KMS-11 (cell line): Measurements from ENCODE around the gene GSTA5.

Source experiments
- H2AFZ ChIP-seq: fragments of 200-600 bp; sonication (generic); 2 replicates; pipeline ENCODE4 v1.6.1; 2016; ENCODE audit warnings: antibody characterized with exemption, mixed run types, low read depth
- H3K27ac ChIP-seq: fragments of 200-600 bp; sonication (generic); 2 replicates; pipeline ENCODE4 v1.6.1; 2016; ENCODE audit warnings: mild to moderate bottlenecking, mixed run types
- H3K27me3 ChIP-seq: fragments of 200-600 bp; sonication (generic); 2 replicates; pipeline ENCODE4 v1.6.1; 2017; ENCODE audit warnings: mild to moderate bottlenecking, low read depth, mixed run types, moderate library complexity; ENCODE audit not compliant: insufficient read depth
- H3K36me3 ChIP-seq: fragments of 200-600 bp; sonication (generic); 2 replicates; pipeline ENCODE4 v1.6.1; 2017; ENCODE audit warnings: mild to moderate bottlenecking, mixed run types; ENCODE audit not compliant: insufficient read depth
- H3K4me1 ChIP-seq: fragments of 200-600 bp; sonication (generic); 2 replicates; pipeline ENCODE4 v1.6.1; 2016; ENCODE audit warnings: mild to moderate bottlenecking, low read depth, mixed run types; ENCODE audit not compliant: poor library complexity, severe bottlenecking
- H3K4me2 ChIP-seq: fragments of 200-600 bp; sonication (generic); 2 replicates; pipeline ENCODE4 v1.7.0; 2016; ENCODE audit warnings: mild to moderate bottlenecking, mixed run types
- H3K4me3 ChIP-seq: fragments of 200-600 bp; sonication (generic); IDR thresholded peaks from 2 replicates; pipeline ENCODE4 v1.6.1; 2017; ENCODE audit warnings: low read depth, low read length, mixed read lengths; ENCODE audit not compliant: insufficient read depth
- H3K79me2 ChIP-seq: fragments of 200-600 bp; sonication (generic); 2 replicates; pipeline ENCODE4 v1.6.1; 2016; ENCODE audit warnings: low read depth, mixed run types; ENCODE audit not compliant: insufficient read depth
- H3K9ac ChIP-seq: fragments of 200-600 bp; sonication (generic); 2 replicates; pipeline ENCODE4 v1.6.1; 2016; ENCODE audit warnings: mild to moderate bottlenecking, mixed run types
- H4K20me1 ChIP-seq: fragments of 200-600 bp; sonication (generic); 2 replicates; pipeline ENCODE4 v1.6.1; 2016; ENCODE audit warnings: mild to moderate bottlenecking, mixed run types; ENCODE audit not compliant: insufficient read depth
- TF ChIP-seq, protein P1 (sequence below): fragments of 200-600 bp; sonication (generic); conservative IDR thresholded peaks from 2 replicates; pipeline ENCODE4 v1.6.1; 2017; ENCODE audit warnings: low read depth, mild to moderate bottlenecking, antibody characterized with exemption, low read length, moderate library complexity, mixed read lengths

The GSTA5 gene

DNA sequence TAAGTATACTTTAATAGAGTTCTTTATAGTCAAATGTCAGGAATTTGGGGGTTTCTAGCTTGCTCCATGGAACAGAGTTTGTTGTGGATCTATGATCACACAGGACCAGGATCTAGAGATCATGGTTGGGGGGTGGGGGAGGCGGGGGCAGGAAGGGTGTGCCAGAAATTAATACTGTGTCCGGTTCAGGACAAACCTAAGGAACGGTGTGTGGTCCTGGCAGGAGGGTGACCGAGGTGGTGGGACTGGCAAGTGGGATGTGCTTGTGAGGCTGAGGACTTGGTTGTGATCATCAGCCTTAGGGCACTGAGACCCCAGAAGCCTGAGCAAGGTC is 41.0 kb upstream of the GSTA5 start:
- H3K4me2 ChIP-seq, result peak overlapping the region; percentile 66
- peak overlapping the region; percentile 77 for H2AFZ ChIP-seq
- no peak overlapping the region for H3K27ac ChIP-seq
- H3K36me3 ChIP-seq, result no peaks in the 10 kb centered on the region
- no peak overlapping the region for H3K4me3 ChIP-seq
- H3K27me3 ChIP-seq, result no peaks in the 10 kb centered on the region; the same call in 1 of the 2 replicates
- no peaks in the 10 kb centered on the region for H4K20me1 ChIP-seq
- H3K4me1 ChIP-seq, result peaks cover 18% of the 10 kb centered on the region
- H3K9ac ChIP-seq, result no peak overlapping the region
- TF ChIP-seq, protein P1, sequence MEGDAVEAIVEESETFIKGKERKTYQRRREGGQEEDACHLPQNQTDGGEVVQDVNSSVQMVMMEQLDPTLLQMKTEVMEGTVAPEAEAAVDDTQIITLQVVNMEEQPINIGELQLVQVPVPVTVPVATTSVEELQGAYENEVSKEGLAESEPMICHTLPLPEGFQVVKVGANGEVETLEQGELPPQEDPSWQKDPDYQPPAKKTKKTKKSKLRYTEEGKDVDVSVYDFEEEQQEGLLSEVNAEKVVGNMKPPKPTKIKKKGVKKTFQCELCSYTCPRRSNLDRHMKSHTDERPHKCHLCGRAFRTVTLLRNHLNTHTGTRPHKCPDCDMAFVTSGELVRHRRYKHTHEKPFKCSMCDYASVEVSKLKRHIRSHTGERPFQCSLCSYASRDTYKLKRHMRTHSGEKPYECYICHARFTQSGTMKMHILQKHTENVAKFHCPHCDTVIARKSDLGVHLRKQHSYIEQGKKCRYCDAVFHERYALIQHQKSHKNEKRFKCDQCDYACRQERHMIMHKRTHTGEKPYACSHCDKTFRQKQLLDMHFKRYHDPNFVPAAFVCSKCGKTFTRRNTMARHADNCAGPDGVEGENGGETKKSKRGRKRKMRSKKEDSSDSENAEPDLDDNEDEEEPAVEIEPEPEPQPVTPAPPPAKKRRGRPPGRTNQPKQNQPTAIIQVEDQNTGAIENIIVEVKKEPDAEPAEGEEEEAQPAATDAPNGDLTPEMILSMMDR, result no peak
- H3K79me2 ChIP-seq, result no peaks in the 10 kb centered on the region

DNA sequence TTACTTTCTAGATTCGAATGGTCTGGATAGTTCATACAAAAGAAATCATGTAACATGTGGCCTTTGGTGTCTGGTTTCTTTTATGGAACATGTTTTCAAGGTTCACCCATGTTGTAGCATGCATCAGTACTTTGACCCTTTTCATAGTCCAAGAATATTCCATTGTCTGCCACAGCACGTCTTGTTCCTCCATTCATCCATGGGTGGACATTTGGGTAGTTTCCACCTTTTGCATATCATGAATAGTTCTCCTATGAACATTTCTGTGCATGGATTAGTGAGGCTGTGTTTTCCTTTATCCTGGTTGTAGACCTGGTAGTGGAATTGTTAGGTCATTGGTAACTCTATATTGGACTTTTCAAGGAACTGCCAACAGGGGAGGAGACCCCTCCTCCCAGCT is 37.2 kb upstream of the GSTA5 start:
- Histone ChIP-seq H3K27me3 (peaks cover 8% of the 10 kb centered on the region; the same call in 1 of the 2 replicates), H3K27ac (no peak overlapping the region), H3K4me1 (peaks cover 37% of the 10 kb centered on the region), H3K4me3 (no peak overlapping the region), H2AFZ (no peak overlapping the region), H3K79me2 (no peaks in the 10 kb centered on the region), H3K4me2 (peak overlapping the region; percentile 92), H3K36me3 (no peaks in the 10 kb centered on the region), H4K20me1 (no peaks in the 10 kb centered on the region), H3K9ac (no peak overlapping the region)
- TF ChIP-seq, protein P1, result no peak

DNA sequence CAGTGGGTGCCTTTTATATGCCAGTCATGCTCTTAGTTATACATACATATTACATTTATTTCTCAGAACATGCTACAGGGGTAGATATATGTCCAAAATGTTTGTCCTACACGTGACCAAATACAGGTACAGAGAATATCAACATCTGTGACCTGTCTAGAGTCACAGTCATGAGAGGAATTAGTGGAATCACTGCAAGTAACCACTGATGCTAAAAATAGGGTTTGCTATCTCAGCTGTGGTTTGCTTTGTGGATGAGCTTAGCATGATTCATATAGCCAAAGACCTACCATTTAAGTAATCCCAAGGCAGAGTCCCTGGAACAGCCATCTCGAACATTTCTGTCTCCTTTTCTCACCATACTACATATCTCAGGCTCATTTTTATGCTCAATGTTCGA is 36.6 kb upstream of the GSTA5 start:
- H2AFZ ChIP-seq, result no peak overlapping the region
- H3K9ac ChIP-seq, result no peak overlapping the region
- H3K79me2 ChIP-seq, result no peaks in the 10 kb centered on the region
- peaks cover 37% of the 10 kb centered on the region for H3K4me1 ChIP-seq
- peak overlapping the region; percentile 92 for H3K4me2 ChIP-seq
- TF ChIP-seq, protein P1, result no peak
- no peaks in the 10 kb centered on the region for H3K36me3 ChIP-seq
- H3K27ac ChIP-seq, result no peak overlapping the region
- no peaks in the 10 kb centered on the region for H4K20me1 ChIP-seq
- H3K4me3 ChIP-seq, result no peak overlapping the region
- H3K27me3 ChIP-seq, result peaks cover 13% of the 10 kb centered on the region; the same call in 1 of the 2 replicates

DNA sequence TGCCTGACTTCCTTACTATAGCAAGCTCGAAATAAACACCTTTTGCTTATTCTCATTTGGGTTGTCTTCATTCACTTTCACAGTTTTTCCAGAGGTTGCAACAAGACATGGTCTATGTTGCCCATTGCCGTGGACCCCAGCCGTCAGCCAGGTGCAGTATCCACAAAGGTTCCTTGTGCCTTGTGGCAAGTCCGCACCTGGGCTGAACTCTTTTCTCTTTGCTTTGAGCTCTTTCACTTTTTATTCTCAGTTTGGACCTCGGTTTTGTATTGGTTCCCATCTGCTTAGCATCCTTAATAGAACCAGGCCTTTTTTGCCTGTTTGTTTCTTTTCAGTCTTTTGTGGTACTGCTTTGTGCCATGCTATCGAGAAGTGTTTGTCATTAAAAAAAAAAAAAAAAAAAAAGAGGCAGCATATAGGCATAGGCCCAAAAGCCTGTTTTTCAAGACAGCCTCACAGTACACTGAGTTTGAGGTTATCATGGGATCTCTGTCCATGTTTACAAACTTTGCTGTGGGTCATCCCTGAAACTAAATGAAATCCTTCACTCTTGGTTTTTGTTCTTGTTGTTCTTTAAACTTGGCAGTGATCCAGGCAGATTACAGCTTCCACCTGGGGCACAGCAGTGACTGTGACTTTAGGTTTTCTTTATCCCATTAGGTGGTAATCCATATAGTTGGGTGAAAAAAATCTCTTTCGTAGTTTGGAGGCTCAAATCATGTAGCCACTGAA is 35.6 kb upstream of the GSTA5 start:
- no peak overlapping the region for H3K4me3 ChIP-seq
- peaks cover 37% of the 10 kb centered on the region for H3K4me1 ChIP-seq
- no peak overlapping the region for H3K9ac ChIP-seq
- H3K27me3 ChIP-seq, result peaks cover 16% of the 10 kb centered on the region; the same call in 1 of the 2 replicates
- H3K36me3 ChIP-seq, result no peaks in the 10 kb centered on the region
- no peak overlapping the region; the same call in 1 of the 2 replicates for H3K27ac ChIP-seq
- H2AFZ ChIP-seq, result no peak overlapping the region
- peak overlapping the region; percentile 92 for H3K4me2 ChIP-seq
- TF ChIP-seq, protein P1, result no peak
- no peaks in the 10 kb centered on the region for H4K20me1 ChIP-seq
- no peaks in the 10 kb centered on the region for H3K79me2 ChIP-seq
